Activated naive CD4-positive, alpha-beta T cell treated with Interleukin-2 at 50 U/mL for 16 hours (primary cell): ENCODE data around the gene FPR3.
"Not testable (repeated sequence)": the region's sequence is repeated elsewhere in the genome, so short reads cannot be mapped to it uniquely, and the experiment has no call there.

Source experiments
- DNase-seq: peaks from one replicate; pipeline ENCODE4 v3.0.0-alpha.2; 2020

Gene FPR3

GRCh38 chr19:51784109-51784785 lies 10.7 kb upstream of the FPR3 start:
- no peak for DNase-seq

GRCh38 chr19:51784922-51785690 lies 9.9 kb upstream of the FPR3 start:
- DNase-seq, result peak; percentile 51

GRCh38 chr19:51786646-51787494 lies 8.1 kb upstream of the FPR3 start:
- no peak for DNase-seq

- no peak for DNase-seq
Measured at GRCh38 chr19:51788029-51788428, 6.9 kb upstream of the FPR3 start.

GRCh38 chr19:51789061-51789795 lies 5.7 kb upstream of the FPR3 start:
- DNase-seq, result no peak

GRCh38 chr19:51792932-51793331 lies 2.0 kb upstream of the FPR3 start:
- DNase-seq, result no peak

GRCh38 chr19:51793994-51794393 lies 963 bp upstream of the FPR3 start:
- DNase-seq, result no peak

GRCh38 chr19:51796195-51796679 lies 1.3 kb downstream of the FPR3 start:
- DNase-seq, result no peak

GRCh38 chr19:51797480-51797879 lies 2.5 kb downstream of the FPR3 start:
- DNase-seq, result no peak

GRCh38 chr19:51798062-51798461 lies 3.1 kb downstream of the FPR3 start:
- DNase-seq, result no peak

GRCh38 chr19:51799034-51799773 lies 4.2 kb downstream of the FPR3 start:
- DNase-seq, result no peak

- no peak for DNase-seq
Measured at GRCh38 chr19:51799774-51800472, 5.0 kb downstream of the FPR3 start.

- DNase-seq, result no peak
Measured at GRCh38 chr19:51800473-51801244, 5.7 kb downstream of the FPR3 start.

GRCh38 chr19:51802775-51803174 lies 7.8 kb downstream of the FPR3 start:
- DNase-seq, result no peak

- DNase-seq, result no peak
Measured at GRCh38 chr19:51803519-51803918, 8.6 kb downstream of the FPR3 start.

GRCh38 chr19:51803967-51804366 lies 9.0 kb downstream of the FPR3 start:
- DNase-seq, result no peak

- DNase-seq, result not testable (repeated sequence)
Measured at GRCh38 chr19:51804789-51805188, 9.8 kb downstream of the FPR3 start.

GRCh38 chr19:51805396-51805795 lies 10.4 kb downstream of the FPR3 start:
- DNase-seq, result not testable (repeated sequence)

GRCh38 chr19:51806571-51806970 lies 11.6 kb downstream of the FPR3 start:
- not testable (repeated sequence) for DNase-seq

- DNase-seq, result no peak
Measured at GRCh38 chr19:51807111-51807701, 12.2 kb downstream of the FPR3 start.
